HUES64 (cell line): ENCODE results near the gene HPS6. TPM values are rescaled to one million over a fixed set of nuclear protein-coding genes. Genes with fewer than 3 reads are reported as not detected.
"Not testable (repeated sequence)": the region's sequence is repeated elsewhere in the genome, so short reads cannot be mapped to it uniquely, and the experiment has no call there.

Source experiments
- H3K27ac ChIP-seq: 2 replicates; pipeline ENCODE4 v1.7.0; 2013; ENCODE audit warnings: low read depth, low read length, inconsistent platforms
- H3K27me3 ChIP-seq: 2 replicates; pipeline ENCODE4 v1.6.1; 2013; ENCODE audit warnings: mild to moderate bottlenecking, low read length; ENCODE audit not compliant: insufficient read depth
- H3K36me3 ChIP-seq: 2 replicates; pipeline ENCODE4 v1.6.1; 2013; ENCODE audit warnings: mild to moderate bottlenecking, low read length; ENCODE audit not compliant: insufficient read depth
- H3K4me1 ChIP-seq: 2 replicates; pipeline ENCODE4 v1.6.1; 2013; ENCODE audit warnings: mild to moderate bottlenecking, low read length, moderate library complexity; ENCODE audit not compliant: insufficient read depth
- H3K4me3 ChIP-seq: 2 replicates; pipeline ENCODE4 v1.5.1; 2013; ENCODE audit warnings: mild to moderate bottlenecking, low read length, moderate library complexity
- H3K9ac ChIP-seq: 2 replicates; pipeline ENCODE4 v1.6.1; 2013; ENCODE audit warnings: mild to moderate bottlenecking, low read depth, low read length
- H3K9me3 ChIP-seq: 2 replicates; pipeline ENCODE4 v1.6.1; 2013; ENCODE audit warnings: low read depth, low read length; ENCODE audit not compliant: insufficient read depth
- WGBS: fragments of 150-250, 120-280 bp; methylation state at CpG from one replicate; pipeline ENCODE4 v1.1.7; 2013; ENCODE audit warnings: missing lambda C conversion rate; 5-methylcytosine and 5-hydroxymethylcytosine counted together
- polyA plus RNA-seq, 2 experiments: library from polyadenylated mRNA; stranded (reverse); fragments of 50-300 nt; gene quantifications; one replicate each; pipeline ENCODE4 v1.2.3, GENCODE V29; 2013

Gene HPS6
- 7.5 TPM for polyA plus RNA-seq (2013, experiment 1 of 2)
- polyA plus RNA-seq (2013, experiment 2 of 2), result 9.8 TPM

GRCh38 chr10:102064868-102065560, at the start of gene HPS6:
TSS of gene HPS6 (plus strand) at chr10:102065349. CDS start at chr10:102065475, 126 bp downstream.
- WGBS, result 3% methylated on average over 59 of the region's 61 CpGs
- Histone ChIP-seq H3K36me3 (peaks cover 11% of the 10 kb centered on the region; the same call in 1 of the 2 replicates), H3K27ac (peak within 1 kb of the TSS; percentile 20; the same call in 1 of the 2 replicates), H3K27me3 (no peaks in the 10 kb centered on the region; the same call in 1 of the 2 replicates), H3K9ac (peak within 1 kb of the TSS; percentile 86), H3K4me3 (peak within 1 kb of the TSS; percentile 88), H3K4me1 (no peaks in the 10 kb centered on the region), H3K9me3 (no peaks in the 10 kb centered on the region)

- Histone ChIP-seq H3K36me3 (peaks cover 32% of the 10 kb centered on the region), H3K4me3 (no peak overlapping the region), H3K27me3 (no peaks in the 10 kb centered on the region), H3K9me3 (no peaks in the 10 kb centered on the region), H3K27ac (no peak overlapping the region), H3K9ac (no peak overlapping the region), H3K4me1 (no peaks in the 10 kb centered on the region)
Measured at GRCh38 chr10:102016416-102016815, 48.7 kb upstream of the HPS6 start.

GRCh38 chr10:102017295-102017694, 47.9 kb upstream of the HPS6 start:
- Histone ChIP-seq H3K4me3 (no peak overlapping the region), H3K9ac (no peak overlapping the region), H3K9me3 (no peaks in the 10 kb centered on the region), H3K4me1 (no peaks in the 10 kb centered on the region), H3K27ac (no peak overlapping the region), H3K36me3 (peaks cover 36% of the 10 kb centered on the region), H3K27me3 (no peaks in the 10 kb centered on the region)
- 94% methylated on average over 2 of the region's 2 CpGs for WGBS

- Histone ChIP-seq H3K4me1 (no peaks in the 10 kb centered on the region), H3K4me3 (no peak overlapping the region), H3K27ac (no peak overlapping the region), H3K36me3 (peaks cover 57% of the 10 kb centered on the region), H3K27me3 (no peaks in the 10 kb centered on the region), H3K9me3 (no peaks in the 10 kb centered on the region), H3K9ac (no peak overlapping the region)
- 100% methylated on average over 2 of the region's 2 CpGs for WGBS
Measured at GRCh38 chr10:102020938-102021337, 44.2 kb upstream of the HPS6 start.

GRCh38 chr10:102024799-102025198, 40.4 kb upstream of the HPS6 start:
- H3K9me3 ChIP-seq, result no peaks in the 10 kb centered on the region
- H3K4me3 ChIP-seq, result no peak overlapping the region
- no peak overlapping the region for H3K9ac ChIP-seq
- H3K36me3 ChIP-seq, result peaks cover 65% of the 10 kb centered on the region
- H3K27ac ChIP-seq, result no peak overlapping the region
- WGBS, result 96% methylated on average over 3 of the region's 3 CpGs
- no peaks in the 10 kb centered on the region for H3K27me3 ChIP-seq
- H3K4me1 ChIP-seq, result no peaks in the 10 kb centered on the region

GRCh38 chr10:102027261-102027660, 37.9 kb upstream of the HPS6 start:
- no peak overlapping the region for H3K27ac ChIP-seq
- H3K27me3 ChIP-seq, result no peaks in the 10 kb centered on the region
- no peaks in the 10 kb centered on the region for H3K9me3 ChIP-seq
- peaks cover 76% of the 10 kb centered on the region for H3K36me3 ChIP-seq
- WGBS, result 92% methylated on average over 2 of the region's 2 CpGs
- no peak overlapping the region for H3K4me3 ChIP-seq
- H3K9ac ChIP-seq, result no peak overlapping the region
- H3K4me1 ChIP-seq, result no peaks in the 10 kb centered on the region

GRCh38 chr10:102033787-102034186, 31.4 kb upstream of the HPS6 start:
- H3K27me3 ChIP-seq, result no peaks in the 10 kb centered on the region
- no peak overlapping the region for H3K4me3 ChIP-seq
- H3K36me3 ChIP-seq, result peaks cover 64% of the 10 kb centered on the region
- no peak overlapping the region for H3K27ac ChIP-seq
- H3K4me1 ChIP-seq, result no peaks in the 10 kb centered on the region
- 0 out of 2 replicates have a peak, but pooled peaks cover 2% of the 10 kb centered on the region for H3K9me3 ChIP-seq
- H3K9ac ChIP-seq, result no peak overlapping the region
- 98% methylated on average over 2 of the region's 2 CpGs for WGBS

GRCh38 chr10:102035807-102036206, 29.3 kb upstream of the HPS6 start:
- not testable (repeated sequence) for H3K9me3 ChIP-seq, H3K27me3 ChIP-seq, H3K9ac ChIP-seq, H3K4me1 ChIP-seq, H3K4me3 ChIP-seq, H3K27ac ChIP-seq
- H3K36me3 ChIP-seq, result peaks cover 54% of the 10 kb centered on the region
- 97% methylated on average over 33 of the region's 33 CpGs for WGBS

- no peak overlapping the region for H3K9ac ChIP-seq
- H3K4me1 ChIP-seq, result no peaks in the 10 kb centered on the region
Measured at GRCh38 chr10:102038410-102038809, 26.7 kb upstream of the HPS6 start.

GRCh38 chr10:102040305-102041050, 24.7 kb upstream of the HPS6 start:
- no peak overlapping the region for H3K9ac ChIP-seq
- peaks cover 23% of the 10 kb centered on the region for H3K36me3 ChIP-seq
- 92% methylated on average over 6 of the region's 7 CpGs for WGBS
- H3K27me3 ChIP-seq, result no peaks in the 10 kb centered on the region
- H3K4me3 ChIP-seq, result no peak overlapping the region
- no peaks in the 10 kb centered on the region for H3K4me1 ChIP-seq
- H3K27ac ChIP-seq, result no peak overlapping the region
- 0 out of 2 replicates have a peak, but pooled peaks cover 2% of the 10 kb centered on the region for H3K9me3 ChIP-seq

More at GRCh38 chr10:102038410-102038809, 26.7 kb upstream of the HPS6 start:
- Histone ChIP-seq H3K4me3 (no peak overlapping the region), H3K27me3 (no peaks in the 10 kb centered on the region), H3K27ac (no peak overlapping the region), H3K9me3 (0 out of 2 replicates have a peak, but pooled peaks cover 2% of the 10 kb centered on the region), H3K36me3 (peaks cover 33% of the 10 kb centered on the region)

- H3K9ac ChIP-seq, result no peak overlapping the region
- H3K36me3 ChIP-seq, result no peaks in the 10 kb centered on the region
- WGBS, result 85% methylated on average over 3 of the region's 3 CpGs
- H3K4me3 ChIP-seq, result no peak overlapping the region
- no peaks in the 10 kb centered on the region for H3K9me3 ChIP-seq
- H3K27ac ChIP-seq, result no peak overlapping the region
- H3K4me1 ChIP-seq, result no peaks in the 10 kb centered on the region
- no peaks in the 10 kb centered on the region for H3K27me3 ChIP-seq
Measured at GRCh38 chr10:102045292-102045691, 19.9 kb upstream of the HPS6 start.
